ENCODE results near the gene AKR1C3.

AKR1C3 gene

DNA sequence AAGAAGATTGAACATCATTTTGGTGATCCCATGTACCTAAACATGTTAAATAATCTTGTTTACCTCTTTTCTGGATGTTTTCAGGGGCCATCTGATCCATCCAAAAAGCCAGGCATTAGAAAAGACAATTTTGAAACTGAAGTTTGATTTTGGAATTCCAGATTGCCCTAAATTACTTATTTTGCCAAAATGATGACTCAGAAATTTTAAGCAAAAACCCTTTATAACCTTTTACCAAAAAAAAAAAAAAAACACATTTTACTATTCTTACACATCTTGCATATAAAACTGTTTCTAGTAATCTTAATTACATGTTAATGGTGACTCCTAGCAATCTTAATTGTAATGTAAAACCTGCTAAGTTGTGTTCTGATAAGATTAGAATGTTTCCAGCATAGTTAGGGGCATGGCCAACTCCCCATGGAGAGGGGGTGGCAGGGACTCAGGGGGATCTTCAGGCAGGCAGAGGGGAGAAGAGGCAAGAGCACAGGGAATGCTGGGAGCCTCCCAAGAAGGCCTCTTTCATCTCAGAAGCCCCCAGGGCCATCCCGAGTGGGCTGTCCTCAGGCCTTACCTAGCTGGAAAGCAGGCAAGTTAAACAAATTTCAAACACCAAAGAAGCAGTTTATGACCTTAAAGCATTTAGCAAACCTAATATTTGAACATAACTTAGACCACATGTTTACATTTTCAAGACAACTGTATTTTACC, 25.8 kb upstream of the AKR1C3 start:
- Histone ChIP-seq H3K36me3 (no peaks in the 10 kb centered on the region), H3K27me3 (no peaks in the 10 kb centered on the region), H3K4me3 (no peak overlapping the region), H3K27ac (no peak overlapping the region), H3K9ac (no peak overlapping the region), H4K20me1 (no peaks in the 10 kb centered on the region), H3K4me2 (no peak overlapping the region), H3K9me3 (peaks cover 24% of the 10 kb centered on the region), H3K4me1 (peaks cover 10% of the 10 kb centered on the region)
- TF ChIP-seq Cebpa-rat (IDR thresholded peaks at IDR 0.05) = no peak

DNA sequence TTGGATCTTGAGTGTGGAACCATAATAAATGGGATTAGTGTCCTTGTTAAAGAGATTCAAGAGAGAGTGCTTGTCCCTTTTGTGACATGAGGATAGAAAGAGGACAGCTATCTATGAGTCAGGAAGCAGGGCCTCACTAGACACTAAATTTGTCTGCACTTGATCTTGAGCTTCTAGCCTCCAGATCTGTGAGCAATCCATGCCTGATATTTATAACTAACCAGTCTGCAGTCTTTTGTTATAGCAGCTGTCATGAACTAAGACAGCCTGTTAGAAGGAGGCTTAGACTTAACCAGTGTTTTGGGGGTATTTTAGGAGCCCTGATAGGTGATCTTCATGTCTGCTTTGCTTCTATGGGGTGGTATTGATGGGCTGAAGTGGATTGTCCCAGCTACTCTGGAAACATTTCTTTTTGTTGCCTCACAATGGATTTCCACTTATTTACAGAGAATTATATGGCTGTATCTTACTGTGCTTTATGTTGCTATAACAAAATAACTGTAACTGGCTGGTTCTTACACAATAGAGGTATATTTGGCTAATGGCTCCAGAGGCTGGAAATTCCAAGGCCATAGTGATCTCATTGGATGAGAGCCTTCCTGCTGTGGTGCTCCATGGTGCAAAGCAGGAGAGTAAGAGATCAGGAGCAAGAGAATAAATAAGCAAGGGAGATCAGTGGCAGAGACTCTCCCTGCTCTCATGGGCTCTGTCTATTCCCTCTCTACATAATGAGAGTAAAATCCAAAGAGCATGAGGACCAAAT, 23.4 kb upstream of the AKR1C3 start:
- H3K4me2 ChIP-seq = peak overlapping the region; percentile 35; the same call in 1 of the 2 replicates
- TF ChIP-seq Cebpa-rat (IDR thresholded peaks at IDR 0.05) = no peak
- no peaks in the 10 kb centered on the region for H3K27me3 ChIP-seq
- no peaks in the 10 kb centered on the region for H4K20me1 ChIP-seq
- H3K9ac ChIP-seq = no peak overlapping the region
- H3K4me1 ChIP-seq = peaks cover 10% of the 10 kb centered on the region
- H3K36me3 ChIP-seq = no peaks in the 10 kb centered on the region
- H3K27ac ChIP-seq = no peak overlapping the region
- no peak overlapping the region for H3K4me3 ChIP-seq
- H3K9me3 ChIP-seq = peaks cover 24% of the 10 kb centered on the region

DNA sequence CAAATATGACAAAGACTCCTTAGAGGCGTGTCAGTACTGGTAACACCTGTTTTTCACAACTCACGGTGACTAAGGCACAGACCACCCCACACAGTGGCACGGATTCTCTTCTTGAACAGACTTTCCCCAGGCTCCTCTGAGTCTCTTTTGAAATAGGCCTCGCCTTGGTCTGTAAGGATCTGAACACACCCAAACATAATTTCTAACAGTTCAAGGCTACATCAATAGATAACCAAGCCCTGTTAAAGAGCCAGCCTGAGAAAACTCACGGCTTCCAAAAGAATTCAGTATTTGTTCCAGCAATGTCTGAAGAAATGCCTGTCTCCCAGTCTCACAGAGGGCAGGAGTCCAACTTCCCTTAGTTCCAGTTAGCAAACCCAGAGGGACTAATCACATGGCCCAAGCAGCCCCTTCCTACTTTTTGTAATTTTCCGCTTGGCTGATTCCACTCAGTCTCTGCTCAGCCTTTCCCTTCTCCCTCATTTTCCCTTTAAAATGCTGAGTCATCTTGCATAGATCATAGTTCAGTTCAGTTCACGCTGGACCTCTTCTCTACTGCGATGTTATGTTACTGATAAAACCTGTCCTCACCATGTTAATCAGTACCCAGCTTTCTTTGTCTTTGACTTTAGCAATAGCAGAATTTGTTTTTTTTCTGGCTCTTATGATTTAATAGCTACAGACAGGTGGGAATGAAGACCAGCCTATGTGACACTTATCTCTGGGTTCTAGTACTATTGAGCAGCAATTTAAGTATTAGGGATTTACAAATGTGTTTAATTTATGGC, 22.6 kb upstream of the AKR1C3 start:
- no peak for TF ChIP-seq Cebpa-rat (IDR thresholded peaks at IDR 0.05)
- H4K20me1 ChIP-seq = no peaks in the 10 kb centered on the region
- H3K4me2 ChIP-seq = peak overlapping the region; percentile 35
- no peak overlapping the region for H3K4me3 ChIP-seq
- peaks cover 10% of the 10 kb centered on the region for H3K4me1 ChIP-seq
- H3K9me3 ChIP-seq = peaks cover 24% of the 10 kb centered on the region
- no peaks in the 10 kb centered on the region for H3K36me3 ChIP-seq
- H3K27me3 ChIP-seq = no peaks in the 10 kb centered on the region
- H3K9ac ChIP-seq = no peak overlapping the region
- no peak overlapping the region for H3K27ac ChIP-seq

DNA sequence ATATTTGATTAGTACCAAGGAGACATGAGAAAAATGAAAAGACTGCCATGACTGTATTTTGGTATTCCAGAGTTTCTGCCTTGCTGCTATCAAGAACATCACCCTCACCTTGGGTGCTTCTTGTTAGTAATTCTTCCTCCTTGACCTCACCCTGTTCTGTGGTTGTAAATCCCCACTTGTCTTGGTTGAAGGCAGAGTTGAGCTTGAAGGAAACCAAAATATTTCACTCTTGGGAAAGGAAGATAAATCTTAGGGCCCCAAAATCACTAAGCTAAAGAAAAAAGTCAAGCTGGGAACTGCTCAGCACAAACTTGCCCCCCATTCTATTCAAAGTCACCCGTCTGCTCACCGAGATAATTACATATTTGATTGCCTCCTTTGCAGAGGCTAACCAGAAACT, 20.6 kb upstream of the AKR1C3 start:
- Histone ChIP-seq H3K27ac (no peak overlapping the region), H3K27me3 (no peaks in the 10 kb centered on the region), H3K4me1 (peaks cover 10% of the 10 kb centered on the region), H3K4me3 (no peak overlapping the region), H3K36me3 (no peaks in the 10 kb centered on the region), H3K4me2 (no peak overlapping the region), H4K20me1 (no peaks in the 10 kb centered on the region), H3K9ac (no peak overlapping the region), H3K9me3 (peaks cover 20% of the 10 kb centered on the region)
- TF ChIP-seq Cebpa-rat (IDR thresholded peaks at IDR 0.05) = no peak

DNA sequence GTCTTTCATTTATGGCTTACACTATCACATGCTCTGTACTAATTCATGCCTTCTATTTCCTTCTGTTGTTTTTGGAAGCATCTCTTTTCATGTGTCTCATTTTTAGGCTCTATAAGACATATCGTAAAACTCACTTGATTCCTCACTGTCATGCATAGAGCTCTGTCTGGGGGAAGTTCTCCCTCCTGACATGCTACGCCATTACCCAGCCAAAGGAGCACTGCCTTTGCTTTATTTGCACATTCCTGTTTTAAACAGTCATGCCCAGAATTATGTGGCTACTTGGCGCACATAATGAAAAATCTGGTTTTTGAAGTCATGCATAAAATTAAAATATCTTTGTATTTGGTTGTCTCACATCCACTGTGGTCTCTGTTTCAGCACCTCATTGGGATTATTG, 17.6 kb upstream of the AKR1C3 start:
- Histone ChIP-seq H3K27me3 (no peaks in the 10 kb centered on the region), H3K4me2 (no peak overlapping the region), H3K4me3 (no peak overlapping the region), H3K4me1 (peaks cover 3% of the 10 kb centered on the region), H3K36me3 (no peaks in the 10 kb centered on the region), H4K20me1 (no peaks in the 10 kb centered on the region), H3K9ac (no peak overlapping the region), H3K9me3 (no peaks in the 10 kb centered on the region), H3K27ac (no peak overlapping the region)
- TF ChIP-seq Cebpa-rat (IDR thresholded peaks at IDR 0.05) = no peak

DNA sequence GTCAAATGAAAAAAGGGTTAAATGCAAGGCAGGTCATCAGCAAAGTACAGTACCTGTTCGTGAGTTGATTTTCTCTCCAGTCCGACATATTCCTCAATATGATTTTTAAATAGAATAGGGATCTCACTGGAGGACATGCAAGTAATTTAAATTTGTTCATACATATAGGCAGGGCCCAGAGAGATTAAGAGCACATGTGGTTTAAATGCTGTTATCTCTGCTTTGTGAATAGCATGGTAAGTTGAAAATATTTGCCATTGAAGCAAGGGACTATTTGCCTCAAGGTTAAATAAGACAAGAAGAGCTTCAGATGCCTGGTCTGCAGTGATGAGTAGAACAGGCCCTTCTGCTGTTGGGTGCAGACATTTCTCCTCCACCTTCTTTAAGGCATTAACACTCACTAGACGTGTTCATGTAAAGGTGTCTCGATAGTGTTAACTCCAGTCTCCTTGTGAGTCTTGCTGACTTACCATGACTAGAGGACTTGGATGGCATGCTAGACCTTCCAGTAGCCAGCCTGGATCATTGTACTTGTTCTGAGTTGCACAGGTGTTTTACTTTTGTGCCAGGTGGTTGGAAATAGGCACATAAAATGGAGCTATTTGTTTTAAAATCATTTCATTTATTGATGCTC, 15.6 kb upstream of the AKR1C3 start:
- TF ChIP-seq Cebpa-rat (IDR thresholded peaks at IDR 0.05) = no peak
- no peaks in the 10 kb centered on the region for H4K20me1 ChIP-seq
- no peak overlapping the region for H3K4me2 ChIP-seq
- no peaks in the 10 kb centered on the region for H3K4me1 ChIP-seq
- H3K27me3 ChIP-seq = no peaks in the 10 kb centered on the region
- H3K27ac ChIP-seq = no peak overlapping the region
- no peak overlapping the region for H3K9ac ChIP-seq
- H3K4me3 ChIP-seq = no peak overlapping the region
- H3K9me3 ChIP-seq = no peaks in the 10 kb centered on the region
- H3K36me3 ChIP-seq = no peaks in the 10 kb centered on the region

DNA sequence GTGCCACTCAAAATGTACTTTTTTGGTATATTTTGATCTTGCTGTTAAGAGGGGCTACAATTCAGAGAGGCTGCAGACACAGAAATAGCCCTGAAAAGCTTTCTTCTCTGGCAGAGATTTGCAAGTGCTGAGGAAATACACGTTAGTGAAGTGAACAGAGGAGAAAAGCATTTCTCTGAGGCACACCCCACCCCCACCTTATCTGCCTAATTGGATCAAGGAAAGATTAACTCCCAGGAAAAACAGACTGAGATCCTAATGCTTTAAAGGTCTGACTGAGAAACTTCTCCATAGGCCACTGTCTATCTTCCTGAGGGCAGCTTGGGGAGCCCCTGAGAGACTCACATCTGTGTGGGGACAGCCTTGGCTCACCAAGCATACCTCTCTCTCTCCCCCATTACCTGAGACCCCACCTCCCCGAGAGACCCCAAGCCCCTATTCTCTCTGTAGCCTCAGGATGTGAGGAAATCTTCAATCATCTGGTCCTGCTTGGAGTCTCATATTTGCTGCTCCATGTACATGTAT, 14.8 kb upstream of the AKR1C3 start:
- Histone ChIP-seq H3K4me1 (no peaks in the 10 kb centered on the region), H3K27me3 (no peaks in the 10 kb centered on the region), H3K27ac (no peak overlapping the region), H3K9me3 (no peaks in the 10 kb centered on the region), H3K4me2 (no peak overlapping the region), H3K36me3 (no peaks in the 10 kb centered on the region), H3K4me3 (no peak overlapping the region), H4K20me1 (no peaks in the 10 kb centered on the region), H3K9ac (no peak overlapping the region)
- TF ChIP-seq Cebpa-rat (IDR thresholded peaks at IDR 0.05) = no peak

DNA sequence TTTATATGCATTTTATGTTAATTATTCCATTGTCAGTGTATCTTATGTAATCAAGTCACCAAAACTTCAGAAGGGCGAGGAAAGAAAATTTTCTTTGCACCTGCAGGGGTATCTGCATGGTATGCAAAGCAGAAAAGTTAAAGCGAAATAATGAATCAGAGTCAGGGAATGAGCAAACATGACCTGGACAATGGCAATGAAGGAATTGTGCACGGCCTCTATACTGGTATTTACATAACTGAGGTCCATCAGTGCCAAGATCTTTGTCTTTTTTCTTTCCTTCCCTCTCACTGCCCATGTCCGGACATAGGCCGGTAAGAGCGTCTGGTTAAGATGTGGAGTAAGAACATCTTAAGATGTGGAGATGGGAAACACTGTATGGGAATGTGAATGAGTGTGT, 14.4 kb upstream of the AKR1C3 start:
- H3K27ac ChIP-seq = no peak overlapping the region
- no peak for TF ChIP-seq Cebpa-rat (IDR thresholded peaks at IDR 0.05)
- no peaks in the 10 kb centered on the region for H3K27me3 ChIP-seq
- H3K4me1 ChIP-seq = no peaks in the 10 kb centered on the region
- H3K36me3 ChIP-seq = no peaks in the 10 kb centered on the region
- H4K20me1 ChIP-seq = no peaks in the 10 kb centered on the region
- no peak overlapping the region for H3K4me2 ChIP-seq
- H3K9ac ChIP-seq = no peak overlapping the region
- no peak overlapping the region for H3K4me3 ChIP-seq
- no peaks in the 10 kb centered on the region for H3K9me3 ChIP-seq

DNA sequence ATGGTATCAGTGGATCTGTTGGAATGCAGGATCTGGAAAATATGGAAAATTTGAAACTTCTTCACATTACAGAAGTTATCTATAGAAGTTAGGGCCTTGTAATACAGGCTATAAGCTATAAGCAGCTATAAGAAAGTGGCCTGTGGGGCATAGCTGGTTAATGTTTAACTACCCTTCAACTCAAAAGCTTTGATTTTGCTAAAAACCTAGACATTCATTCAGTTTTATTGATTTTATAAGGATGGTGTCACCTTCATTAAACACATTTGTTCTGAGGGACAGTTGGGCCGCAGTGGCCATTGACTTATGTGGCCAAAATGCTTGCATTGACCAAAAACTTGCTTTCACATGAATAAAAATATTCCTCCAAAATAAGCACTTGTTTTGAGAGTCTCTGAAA, 13.1 kb upstream of the AKR1C3 start:
- no peaks in the 10 kb centered on the region for H3K27me3 ChIP-seq
- no peaks in the 10 kb centered on the region for H3K36me3 ChIP-seq
- H3K4me3 ChIP-seq = no peak overlapping the region
- H3K27ac ChIP-seq = no peak overlapping the region
- no peak overlapping the region for H3K4me2 ChIP-seq
- no peak for TF ChIP-seq Cebpa-rat (IDR thresholded peaks at IDR 0.05)
- H3K9me3 ChIP-seq = no peaks in the 10 kb centered on the region
- H4K20me1 ChIP-seq = no peaks in the 10 kb centered on the region
- H3K4me1 ChIP-seq = no peaks in the 10 kb centered on the region
- H3K9ac ChIP-seq = no peak overlapping the region
